SK-N-SH (cell line): Measurements from ENCODE around the gene LDHA. TPM values are rescaled to one million over a fixed set of nuclear protein-coding genes. Genes with fewer than 3 reads are reported as not detected.

Source experiments
- CTCF ChIA-PET: fragments of 300-600, 350-600 bp; formaldehyde crosslinking; extraction: SDS; loops from one replicate; lab custom pipeline; 2021; lab: Yijun Ruan, JAX
- POLR2A ChIA-PET: fragments of 350-600 bp; sonication (Branson Sonifier 250); formaldehyde crosslinking; extraction: SDS; loops from one replicate; lab custom pipeline; 2020; ENCODE audit warnings: antibody characterized with exemption, inconsistent platforms; lab: Yijun Ruan, JAX
- DNase-seq: peaks from one replicate; pipeline ENCODE4 v3.0.0; 2012
- H2AFZ ChIP-seq: fragments of 200-600 bp; sonication (generic); 2 replicates; pipeline ENCODE4 v1.8.1; 2016; ENCODE audit warnings: antibody characterized with exemption, mild to moderate bottlenecking, low read depth
- H3F3A ChIP-seq: fragments of 200-600 bp; sonication (generic); replicated peaks from 2 replicates; pipeline ENCODE3; 2016; ENCODE audit warnings: antibody characterized with exemption, mild to moderate bottlenecking; ENCODE audit not compliant: insufficient read depth
- H3K27ac ChIP-seq, 2 experiments: fragments of 200-500 bp in 1 of 2; fragments of 200-600 bp in 1 of 2; sonication (Bioruptor generic) in 1 of 2; sonication (generic), shearing (Covaris generic) in 1 of 2; 2 replicates each; pipeline versions ENCODE4 v1.5.1 to v1.6.1; 2014 to 2016; ENCODE audit warnings: low read depth in 2 of 2, inconsistent platforms in 1 of 2, low read length in 1 of 2, mild to moderate bottlenecking in 1 of 2, mixed read lengths in 1 of 2
- H3K27me3 ChIP-seq: fragments of 200-600 bp; sonication (generic), shearing (Covaris generic); 2 replicates; pipeline ENCODE4 v1.6.1; 2016; ENCODE audit warnings: mixed run types; ENCODE audit not compliant: insufficient read depth
- H3K36me3 ChIP-seq, 2 experiments: fragments of 200-500 bp in 1 of 2; fragments of 200-600 bp in 1 of 2; sonication (Bioruptor generic) in 1 of 2; sonication (generic) in 1 of 2; replicated peaks in 1 of 2; 2 replicates each; pipeline versions ENCODE3 to v1.5.1; 2014 to 2016; ENCODE audit warnings: low read length in 1 of 2, mild to moderate bottlenecking in 1 of 2; ENCODE audit not compliant: insufficient read depth in 2 of 2, control insufficient read depth in 1 of 2
- H3K4me1 ChIP-seq, 2 experiments: fragments of 200-500 bp in 1 of 2; fragments of 200-600 bp in 1 of 2; sonication (Bioruptor generic) in 1 of 2; sonication (generic), shearing (Covaris generic) in 1 of 2; 2 replicates each; pipeline versions ENCODE4 v1.5.1 to v1.6.1; 2014 to 2016; ENCODE audit warnings: low read depth in 1 of 2, low read length in 1 of 2, mixed run types in 1 of 2; ENCODE audit not compliant: insufficient read depth in 2 of 2, control insufficient read depth in 1 of 2
- H3K4me2 ChIP-seq: fragments of 200-600 bp; sonication (generic), shearing (Covaris generic); 2 replicates; pipeline ENCODE4 v1.6.1; 2017; ENCODE audit warnings: mixed run types
- H3K4me3 ChIP-seq, 2 experiments: fragments of 200-500 bp in 1 of 2; fragments of 200-600 bp in 1 of 2; sonication (Bioruptor generic) in 1 of 2; sonication (generic), shearing (Covaris generic) in 1 of 2; 2 replicates each; pipeline versions ENCODE4 v1.5.1 to v1.8.1; 2014 to 2016; ENCODE audit warnings: low read depth in 2 of 2, inconsistent platforms in 1 of 2, low read length in 1 of 2, mild to moderate bottlenecking in 1 of 2, mixed read lengths in 1 of 2, moderate library complexity in 1 of 2
- H3K79me2 ChIP-seq: fragments of 200-600 bp; sonication (generic); 2 replicates; pipeline ENCODE4 v1.8.1; 2017; ENCODE audit warnings: mild to moderate bottlenecking; ENCODE audit not compliant: insufficient read depth
- H3K9ac ChIP-seq: fragments of 200-600 bp; sonication (generic); 2 replicates; pipeline ENCODE4 v1.6.1; 2017; ENCODE audit warnings: mixed run types
- H3K9me2 ChIP-seq: fragments of 200-600 bp; sonication (generic); 2 replicates; pipeline ENCODE4 v1.6.1; 2017; ENCODE audit warnings: mixed run types
- H3K9me3 ChIP-seq: fragments of 200-600 bp; sonication (generic); 2 replicates; pipeline ENCODE4 v1.6.1; 2017; ENCODE audit warnings: mixed run types, mild to moderate bottlenecking, moderate library complexity
- H4K20me1 ChIP-seq: fragments of 200-600 bp; sonication (generic); 2 replicates; pipeline ENCODE4 v1.6.1; 2017; ENCODE audit warnings: mild to moderate bottlenecking, mixed run types; ENCODE audit not compliant: insufficient read depth
- CTCF ChIP-seq: fragments of 200-600 bp; sonication (generic); IDR thresholded peaks from 2 replicates; pipeline ENCODE4 v1.6.1; 2017; ENCODE audit warnings: antibody characterized with exemption, mild to moderate bottlenecking, moderate library complexity
- ELF1 ChIP-seq: IDR thresholded peaks from 2 replicates; pipeline ENCODE4 v1.4.0; 2012
- EP300 ChIP-seq, 2 experiments: IDR thresholded peaks; 2 replicates each; pipeline versions ENCODE4 v1.4.0 to v1.6.1; 2012; ENCODE audit warnings: borderline replicate concordance in 1 of 2, low read depth in 1 of 2, low read length in 1 of 2
- EZH2phosphoT487 ChIP-seq: fragments of 200-600 bp; sonication (generic); IDR thresholded peaks from 2 replicates; pipeline ENCODE4 v1.6.1; 2017; ENCODE audit warnings: low read depth, mixed run types, mild to moderate bottlenecking, antibody characterized with exemption, moderate library complexity, borderline replicate concordance
- FOSL2 ChIP-seq: IDR thresholded peaks from 2 replicates; pipeline ENCODE4 v1.4.0; 2012; ENCODE audit warnings: low read depth, mild to moderate bottlenecking, moderate library complexity, borderline replicate concordance
- FOXJ3 ChIP-seq: sonication (generic); formaldehyde crosslinking; IDR thresholded peaks from 2 replicates; pipeline ENCODE4 v1.5.1; 2020; ENCODE audit warnings: mild to moderate bottlenecking, missing genetic modification reagents
- GABPA ChIP-seq: IDR thresholded peaks from 2 replicates; pipeline ENCODE4 v1.4.0; 2012; ENCODE audit warnings: low read depth, mild to moderate bottlenecking
- GATA2 ChIP-seq: sonication (generic); formaldehyde crosslinking; IDR thresholded peaks from 2 replicates; pipeline ENCODE4 v1.5.0; 2020; ENCODE audit warnings: mild to moderate bottlenecking, missing genetic modification reagents
- IRF3 ChIP-seq: fragments of 150-350 bp; IDR thresholded peaks from 2 replicates; pipeline ENCODE4 v1.6.1; 2016; ENCODE audit warnings: mild to moderate bottlenecking, low read depth, low read length
- MAX ChIP-seq: IDR thresholded peaks from 2 replicates; pipeline ENCODE4 v1.4.0; 2012; ENCODE audit warnings: low read depth
- PBX3 ChIP-seq: IDR thresholded peaks from 2 replicates; pipeline ENCODE4; 2012
- RCOR1 ChIP-seq: fragments of 150-350 bp; IDR thresholded peaks from 2 replicates; pipeline ENCODE4 v1.6.1; 2017; ENCODE audit warnings: antibody characterized with exemption, low read length
- REST ChIP-seq: IDR thresholded peaks from 2 replicates; pipeline ENCODE4 v1.6.1; 2012; ENCODE audit warnings: mild to moderate bottlenecking, low read depth, low read length, moderate library complexity
- RFX5 ChIP-seq: IDR thresholded peaks from 2 replicates; pipeline ENCODE4 v1.6.1; 2012; ENCODE audit warnings: mild to moderate bottlenecking, improper control_type of control experiment, low read length
- SIN3A ChIP-seq: IDR thresholded peaks from 2 replicates; pipeline ENCODE4 v1.6.1; 2012; ENCODE audit warnings: low read depth, mild to moderate bottlenecking, low read length, moderate library complexity, borderline replicate concordance
- SMC3 ChIP-seq: IDR thresholded peaks from 2 replicates; pipeline ENCODE4 v1.6.1; 2012; ENCODE audit warnings: low read depth, low read length, improper control_type of control experiment
- TAF1 ChIP-seq: IDR thresholded peaks from 2 replicates; pipeline ENCODE4 v1.6.1; 2012; ENCODE audit warnings: low read depth, mild to moderate bottlenecking, low read length, moderate library complexity, borderline replicate concordance
- TEAD4 ChIP-seq: IDR thresholded peaks from 2 replicates; pipeline ENCODE4 v1.4.0; 2012; ENCODE audit warnings: mild to moderate bottlenecking, borderline replicate concordance; ENCODE audit not compliant: insufficient read depth
- YY1 ChIP-seq: IDR thresholded peaks from 2 replicates; pipeline ENCODE4 v1.4.0; 2012; ENCODE audit warnings: low read depth, mild to moderate bottlenecking
- ZBTB33 ChIP-seq: IDR thresholded peaks from 2 replicates; pipeline ENCODE4 v1.4.0; 2012; ENCODE audit warnings: low read depth, borderline replicate concordance
- WGBS: methylation state at CpG from one replicate; pipeline ENCODE4 v1.1.6; 2017; ENCODE audit warnings: low lambda C conversion rate; 5-methylcytosine and 5-hydroxymethylcytosine counted together
- polyA plus RNA-seq, 3 experiments: library from polyadenylated mRNA; depleted of rRNA; stranded (reverse); fragments of >200 nt; gene quantifications; 2 replicates each; pipeline ENCODE4 v1.2.3, GENCODE V29; 2012

LDHA gene
- polyA plus RNA-seq, 1 of the 3 experiments (the other 2 are of a cell fraction), result 524 TPM

GRCh38 chr11:18395735-18396504, 1.6 kb downstream of the LDHA start (continued):
- TF ChIP-seq ZBTB33 (0 out of 2 replicates have a peak, but pooled peaks have one; percentile 24), SIN3A (0 out of 2 replicates have a peak, but pooled peaks have one; percentile 67), FOXJ3 (no peak), TEAD4 (0 out of 2 replicates have a peak, but pooled peaks have one; percentile 15), YY1 (0 out of 2 replicates have a peak, but pooled peaks have one; percentile 17), PBX3 (peak; percentile 75), SMC3 (no peak), MAX (peak; percentile 84), GABPA (no peak; the same call in 1 of the 2 replicates)

GRCh38 chr11:18397921-18398320, 3.6 kb downstream of the LDHA start:
- Histone ChIP-seq H3K9me2 (no peaks in the 10 kb centered on the region), H3K36me3 (peaks cover 50 to 66% of the 10 kb centered on the region in 2 experiments), H3K79me2 (peaks cover 81% of the 10 kb centered on the region), H3K4me3 (no peak overlapping the region), H3K4me1 (peaks cover 12% of the 10 kb centered on the region in 2 experiments; a peak in 3 of 4 replicates), H3K27ac (peak overlapping the region in 1 of 2 experiments; percentile 7; a peak in 1 of 4 replicates), H3K4me2 (peak overlapping the region; percentile 94; the same call in 1 of the 2 replicates), H4K20me1 (peaks cover 66% of the 10 kb centered on the region), H3K9ac (peak overlapping the region; percentile 18; the same call in 1 of the 2 replicates), H3K27me3 (no peaks in the 10 kb centered on the region), H3K9me3 (no peaks in the 10 kb centered on the region), H3F3A (peaks cover 71% of the 10 kb centered on the region), H2AFZ (no peak overlapping the region)
- ChIA-PET POLR2A (no interaction called here), CTCF (no interaction called here)
- 88% methylated on average over 3 of the region's 3 CpGs for WGBS
- DNase-seq, result no peak
- TF ChIP-seq REST (no peak), GATA2 (CRISPR knock-in tag) (no peak), RFX5 (no peak), EP300 (IDR thresholded peaks at IDR 0.05; ENCODE audit: borderline replicate concordance in 1 of 2, low read depth in 1 of 2, low read length in 1 of 2) (no peak), FOSL2 (no peak), EZH2phosphoT487 (no peak), CTCF (no peak), ELF1 (no peak), IRF3 (no peak), RCOR1 (no peak), TAF1 (no peak)
